GM23338 (cell line): ENCODE results near the gene TNNT3. TPM values are rescaled to one million over a fixed set of nuclear protein-coding genes. Genes with fewer than 3 reads are reported as not detected.

Experiments used
- ATAC-seq: fragments of 200-7000 bp; cut with Tn5 transposase; 3 replicates; pipeline ENCODE4 v1.9.1; 2020
- DNase-seq: peaks from one replicate; pipeline ENCODE4 v3.0.0-alpha.2; 2015; ENCODE audit warnings: low spot score
- H2AFZ ChIP-seq: fragments of 200-600 bp; sonication (generic); 2 replicates; pipeline ENCODE4 v1.8.0; 2016; ENCODE audit warnings: antibody characterized with exemption, mild to moderate bottlenecking, moderate library complexity
- H3F3A ChIP-seq: fragments of 200-600 bp; sonication (generic); replicated peaks from 2 replicates; pipeline ENCODE4 v1.8.0; 2017; ENCODE audit warnings: antibody characterized with exemption, mixed run types, low read depth
- H3K27ac ChIP-seq: fragments of 200-600 bp; sonication (generic); 2 replicates; pipeline ENCODE4 v1.6.1; 2016; ENCODE audit warnings: low read depth
- H3K27me3 ChIP-seq: fragments of 200-600 bp; sonication (generic); 2 replicates; pipeline ENCODE4 v1.8.0; 2016; ENCODE audit warnings: mild to moderate bottlenecking, mixed run types, moderate library complexity; ENCODE audit not compliant: insufficient read depth
- H3K36me3 ChIP-seq: fragments of 200-600 bp; sonication (generic); 2 replicates; pipeline ENCODE4 v1.8.0; 2016; ENCODE audit warnings: mild to moderate bottlenecking; ENCODE audit not compliant: insufficient read depth
- H3K4me1 ChIP-seq: fragments of 200-600 bp; sonication (generic); 2 replicates; pipeline ENCODE4 v1.8.0; 2016; ENCODE audit warnings: mild to moderate bottlenecking, moderate library complexity; ENCODE audit not compliant: insufficient read depth
- H3K4me2 ChIP-seq: fragments of 200-600 bp; sonication (generic); 2 replicates; pipeline ENCODE4 v1.7.1; 2017; ENCODE audit warnings: mixed run types
- H3K4me3 ChIP-seq: fragments of 200-600 bp; sonication (generic); 2 replicates; pipeline ENCODE4 v1.6.1; 2016; ENCODE audit warnings: mixed run types
- H3K79me2 ChIP-seq: fragments of 200-600 bp; sonication (generic); replicated peaks from 2 replicates; pipeline ENCODE4 v1.8.0; 2017; ENCODE audit warnings: mild to moderate bottlenecking; ENCODE audit not compliant: insufficient read depth
- H3K9me2 ChIP-seq: fragments of 200-600 bp; sonication (generic); 2 replicates; pipeline ENCODE4 v1.8.0; 2017; ENCODE audit not compliant: insufficient read depth
- H4K20me1 ChIP-seq: fragments of 200-600 bp; sonication (generic); replicated peaks from 2 replicates; pipeline ENCODE4 v1.8.0; 2017; ENCODE audit warnings: mild to moderate bottlenecking; ENCODE audit not compliant: insufficient read depth
- H3K27ac Mint-ChIP-seq: 2 replicates; pipeline ENCODE4 v1.8.0; 2020; ENCODE audit warnings: inconsistent platforms, mild to moderate bottlenecking, moderate library complexity, mixed read lengths
- H3K27me3 Mint-ChIP-seq: 3 replicates; pipeline ENCODE4 v1.8.0; 2022; ENCODE audit warnings: low read depth, mild to moderate bottlenecking, moderate library complexity, mixed read lengths, inconsistent platforms; ENCODE audit not compliant: insufficient read depth, poor library complexity
- H3K36me3 Mint-ChIP-seq: 3 replicates; pipeline ENCODE4 v1.8.0; 2021; ENCODE audit warnings: low read depth, mild to moderate bottlenecking, inconsistent platforms, moderate library complexity, mixed read lengths
- H3K4me1 Mint-ChIP-seq: 3 replicates; pipeline ENCODE4 v1.8.0; 2020; ENCODE audit warnings: mild to moderate bottlenecking, inconsistent platforms, mixed read lengths
- H3K4me3 Mint-ChIP-seq: 3 replicates; pipeline ENCODE4 v1.8.0; 2021; ENCODE audit warnings: moderate library complexity, mild to moderate bottlenecking, inconsistent platforms, mixed read lengths
- H3K9me3 Mint-ChIP-seq: 3 replicates; pipeline ENCODE4 v1.8.0; 2020; ENCODE audit warnings: moderate library complexity, mild to moderate bottlenecking, inconsistent platforms, mixed read lengths
- CREB1 ChIP-seq: fragments of 250-450 bp; sonication (Bioruptor Pico); IDR thresholded peaks from 2 replicates; pipeline ENCODE4 v1.5.0; 2020; ENCODE audit warnings: low read depth, mild to moderate bottlenecking, moderate library complexity
- EZH2 ChIP-seq: fragments of 200-600 bp; sonication (generic); IDR thresholded peaks from one replicate; pipeline ENCODE4 v1.8.0; 2017; ENCODE audit warnings: antibody characterized with exemption, mild to moderate bottlenecking, low read depth; ENCODE audit not compliant: unreplicated experiment
- EZH2phosphoT487 ChIP-seq: fragments of 200-600 bp; sonication (generic); IDR thresholded peaks from one replicate; pipeline ENCODE4 v1.8.1; 2018; ENCODE audit warnings: antibody characterized with exemption; ENCODE audit not compliant: unreplicated experiment
- JUNB ChIP-seq: IDR thresholded peaks from one replicate; pipeline ENCODE4 v1.6.1; 2016; ENCODE audit warnings: antibody characterized with exemption; ENCODE audit not compliant: unreplicated experiment
- NANOG ChIP-seq: IDR thresholded peaks from 2 replicates; pipeline ENCODE4 v1.6.1; 2016; ENCODE audit warnings: antibody characterized with exemption, borderline replicate concordance
- POLR2AphosphoS5 ChIP-seq: IDR thresholded peaks from 2 replicates; pipeline ENCODE4 v1.6.1; 2016; ENCODE audit warnings: antibody characterized with exemption, low read depth
- STAT1 ChIP-seq: IDR thresholded peaks from one replicate; pipeline ENCODE4 v1.6.1; 2016; ENCODE audit warnings: antibody characterized with exemption; ENCODE audit not compliant: unreplicated experiment
- ZNF114 ChIP-seq: fragments of 250-450 bp; sonication (Bioruptor Pico); IDR thresholded peaks from 2 replicates; pipeline ENCODE4 v1.5.0; 2020; ENCODE audit warnings: mild to moderate bottlenecking, moderate library complexity
- ZNF331 ChIP-seq: fragments of 250-450 bp; sonication (Bioruptor Pico); IDR thresholded peaks from 2 replicates; pipeline ENCODE4 v1.5.0; 2020; ENCODE audit warnings: low read depth, mild to moderate bottlenecking, moderate library complexity
- ZNF462 ChIP-seq: fragments of 250-450 bp; sonication (Bioruptor Pico); IDR thresholded peaks from 2 replicates; pipeline ENCODE4 v1.5.0; 2020; ENCODE audit warnings: mild to moderate bottlenecking, moderate library complexity
- polyA plus RNA-seq: library from polyadenylated mRNA; unstranded; fragments of >200 nt; fragmentation: Nextera tagmentation; extraction: Ambion mirVana; gene quantifications from 2 replicates; pipeline ENCODE4 v1.2.1, GENCODE V29; 2016
- total RNA-seq: library from RNA; depleted of rRNA; stranded (reverse); fragments of >200 nt; shearing (Covaris generic); gene quantifications from 2 replicates; pipeline ENCODE4 v1.2.3, GENCODE V29; 2014

Gene TNNT3
- total and polyA plus RNA-seq, 2 experiments from 2014 or later, result not detected

- Histone ChIP-seq H3K79me2 (no peaks in the 10 kb centered on the region), H3K27ac (no peak within 1 kb of the TSS), H3K4me1 (no peaks in the 10 kb centered on the region), H3F3A (no peaks in the 10 kb centered on the region), H4K20me1 (no peaks in the 10 kb centered on the region), H3K9me2 (no peaks in the 10 kb centered on the region), H3K4me3 (no peak within 1 kb of the TSS), H3K36me3 (no peaks in the 10 kb centered on the region), H2AFZ (no peak within 1 kb of the TSS), H3K27me3 (no peaks in the 10 kb centered on the region), H3K4me2 (no peak within 1 kb of the TSS)
- no peak for ATAC-seq
- H3K27ac Mint-ChIP-seq, result no peak within 1 kb of the TSS
- DNase-seq, result no peak
- H3K36me3 Mint-ChIP-seq, result no peaks in the 10 kb centered on the region
- H3K9me3 Mint-ChIP-seq, result no peaks in the 10 kb centered on the region
- peaks cover 10% of the 10 kb centered on the region for H3K27me3 Mint-ChIP-seq
- TF ChIP-seq POLR2AphosphoS5, result no peak
- no peaks in the 10 kb centered on the region for H3K4me1 Mint-ChIP-seq
- H3K4me3 Mint-ChIP-seq, result no peak within 1 kb of the TSS
These were observed 27.7 kb upstream of the TNNT3 start, which contains the start of gene PRR33 for GRCh38 chr11:1891831-1892115. TSS of gene PRR33 (minus strand) at chr11:1891895. CDS start at chr11:1890584, 1,311 bp downstream.

- Mint-ChIP-seq H3K9me3 (no peaks in the 10 kb centered on the region), H3K4me3 (no peak overlapping the region), H3K27ac (no peak overlapping the region), H3K4me1 (no peaks in the 10 kb centered on the region), H3K36me3 (no peaks in the 10 kb centered on the region), H3K27me3 (peaks cover 10% of the 10 kb centered on the region)
- ATAC-seq (no peak), DNase-seq (no peak)
- H2AFZ ChIP-seq, result no peak overlapping the region
- no peaks in the 10 kb centered on the region for H4K20me1 ChIP-seq
- H3K27ac ChIP-seq, result no peak overlapping the region
- no peaks in the 10 kb centered on the region for H3F3A ChIP-seq
- no peak overlapping the region for H3K4me3 ChIP-seq
- H3K4me1 ChIP-seq, result no peaks in the 10 kb centered on the region
- H3K9me2 ChIP-seq, result no peaks in the 10 kb centered on the region
- H3K36me3 ChIP-seq, result no peaks in the 10 kb centered on the region
- TF ChIP-seq EZH2phosphoT487 (no peak), ZNF114 (CRISPR knock-in tag) (no peak)
- H3K79me2 ChIP-seq, result no peaks in the 10 kb centered on the region
- H3K4me2 ChIP-seq, result no peak overlapping the region
- no peaks in the 10 kb centered on the region for H3K27me3 ChIP-seq
These were observed 27.4 kb upstream of the TNNT3 start for GRCh38 chr11:1892116-1892515.

- ATAC-seq, result no peak
- Histone ChIP-seq H3K4me3 (no peak overlapping the region), H3K27ac (no peak overlapping the region), H3K79me2 (no peaks in the 10 kb centered on the region), H3K4me1 (no peaks in the 10 kb centered on the region), H4K20me1 (no peaks in the 10 kb centered on the region), H2AFZ (no peak overlapping the region), H3F3A (no peaks in the 10 kb centered on the region), H3K9me2 (no peaks in the 10 kb centered on the region), H3K27me3 (no peaks in the 10 kb centered on the region), H3K4me2 (no peak overlapping the region), H3K36me3 (no peaks in the 10 kb centered on the region)
- Mint-ChIP-seq H3K27ac (no peak overlapping the region), H3K9me3 (no peaks in the 10 kb centered on the region), H3K36me3 (no peaks in the 10 kb centered on the region), H3K4me3 (no peak overlapping the region), H3K27me3 (peaks cover 10% of the 10 kb centered on the region), H3K4me1 (no peaks in the 10 kb centered on the region)
- DNase-seq, result no peak
- TF ChIP-seq CREB1 (CRISPR knock-in tag), result no peak
- no peak for TF ChIP-seq EZH2phosphoT487
- no peak for TF ChIP-seq POLR2AphosphoS5
- TF ChIP-seq NANOG, result no peak
- no peak for TF ChIP-seq ZNF462 (CRISPR knock-in tag)
- no peak for TF ChIP-seq STAT1
- TF ChIP-seq EZH2, result no peak
- TF ChIP-seq ZNF114 (CRISPR knock-in tag), result no peak
- TF ChIP-seq JUNB, result no peak
- TF ChIP-seq ZNF331 (CRISPR knock-in tag), result no peak
These were observed 26.9 kb upstream of the TNNT3 start for GRCh38 chr11:1892558-1892957.
